Activated CD4-positive, alpha-beta T cell treated with anti-CD3 and anti-CD28 coated beads, Interleukin-2, amount 50 U/mL, for 4 hours (primary cell): ENCODE measurements around the gene HERC2.
"Not testable (repeated sequence)": the region's sequence is repeated elsewhere in the genome, so short reads cannot be mapped to it uniquely, and the experiment has no call there.

Experiments used
- DNase-seq, 2 experiments: peaks; one replicate each; pipeline ENCODE4 v3.0.0-alpha.2; 2020

HERC2 gene

GRCh38 chr15:28274635-28275034 lies 47.3 kb downstream of the HERC2 start:
- no peak for DNase-seq

- DNase-seq: no peak
Observed at GRCh38 chr15:28273873-28274610, 47.9 kb downstream of the HERC2 start.

- DNase-seq: no peak
Observed at GRCh38 chr15:28273468-28273867, 48.5 kb downstream of the HERC2 start.

GRCh38 chr15:28272587-28272986 lies 49.4 kb downstream of the HERC2 start:
- DNase-seq: no peak

- no peak for DNase-seq
Observed at GRCh38 chr15:28271697-28272260, 50.2 kb downstream of the HERC2 start.

GRCh38 chr15:28269097-28269496 lies 52.9 kb downstream of the HERC2 start:
- no peak for DNase-seq

GRCh38 chr15:28267727-28268126 lies 54.3 kb downstream of the HERC2 start:
- no peak for DNase-seq

GRCh38 chr15:28265334-28266019 lies 56.5 kb downstream of the HERC2 start:
- DNase-seq: no peak

GRCh38 chr15:28264166-28264565 lies 57.8 kb downstream of the HERC2 start:
- no peak for DNase-seq

GRCh38 chr15:28262438-28262837 lies 59.5 kb downstream of the HERC2 start:
- no peak for DNase-seq

GRCh38 chr15:28260722-28261121 lies 61.3 kb downstream of the HERC2 start:
- DNase-seq: no peak

GRCh38 chr15:28260317-28260716 lies 61.7 kb downstream of the HERC2 start:
- DNase-seq: no peak

- no peak for DNase-seq
Observed at GRCh38 chr15:28255965-28256364, 66.0 kb downstream of the HERC2 start.

- no peak for DNase-seq
Observed at GRCh38 chr15:28252831-28253230, 69.1 kb downstream of the HERC2 start.

GRCh38 chr15:28246605-28247004 lies 75.4 kb downstream of the HERC2 start:
- no peak for DNase-seq

- DNase-seq: no peak
Observed at GRCh38 chr15:28243901-28244300, 78.1 kb downstream of the HERC2 start.

GRCh38 chr15:28243399-28243798 lies 78.6 kb downstream of the HERC2 start:
- no peak for DNase-seq

GRCh38 chr15:28238296-28238695 lies 83.7 kb downstream of the HERC2 start:
- not testable (repeated sequence) for DNase-seq

GRCh38 chr15:28231743-28232142 lies 90.2 kb downstream of the HERC2 start:
- DNase-seq: not testable (repeated sequence)

- not testable (repeated sequence) for DNase-seq
Observed at GRCh38 chr15:28231336-28231735, 90.6 kb downstream of the HERC2 start.

GRCh38 chr15:28228990-28229640 lies 92.9 kb downstream of the HERC2 start:
- DNase-seq: not testable (repeated sequence)

GRCh38 chr15:28228096-28228495 lies 93.9 kb downstream of the HERC2 start:
- DNase-seq: no peak

GRCh38 chr15:28227303-28227702 lies 94.7 kb downstream of the HERC2 start:
- DNase-seq: not testable (repeated sequence)

- not testable (repeated sequence) for DNase-seq
Observed at GRCh38 chr15:28222612-28223011, 99.4 kb downstream of the HERC2 start.
